ENCODE data around the gene TMEM168.

TMEM168 gene

GRCh38 chr7:112714917-112715316, 75.3 kb downstream of the TMEM168 start:
- no peak for DNase-seq
